Mesendoderm (in vitro differentiated cells): ENCODE data around the gene SIGLEC5.
A peak's percentile ranks its signal among the peaks of the same experiment; 100 is the strongest.

Experiments used
- DNase-seq: peaks from one replicate; pipeline ENCODE4 v3.0.0; 2013
- H2AK5ac ChIP-seq: 2 replicates; pipeline ENCODE4 v1.6.1; 2013; ENCODE audit warnings: low read length, inconsistent platforms
- H2BK120ac ChIP-seq: 2 replicates; pipeline ENCODE4 v1.6.1; 2013; ENCODE audit warnings: low read depth, mild to moderate bottlenecking, low read length, moderate library complexity, mixed read lengths
- H2BK15ac ChIP-seq: replicated peaks from 2 replicates; pipeline ENCODE4 v1.6.1; 2013; ENCODE audit warnings: low read depth, mild to moderate bottlenecking, moderate library complexity
- H2BK5ac ChIP-seq: 2 replicates; pipeline ENCODE4 v1.6.1; 2013; ENCODE audit warnings: low read length, inconsistent platforms
- H3K18ac ChIP-seq: 2 replicates; pipeline ENCODE4 v1.6.1; 2013; ENCODE audit warnings: mild to moderate bottlenecking, low read length, mixed read lengths
- H3K23ac ChIP-seq: one replicate; pipeline ENCODE4 v1.6.1; 2013; ENCODE audit warnings: low read length
- H3K27ac ChIP-seq: 2 replicates; pipeline ENCODE4 v1.5.1; 2013; ENCODE audit warnings: low read depth, mild to moderate bottlenecking, inconsistent platforms, low read length, moderate library complexity
- H3K27me3 ChIP-seq: 2 replicates; pipeline ENCODE4 v1.6.1; 2013; ENCODE audit warnings: low read length, control low read depth, mild to moderate bottlenecking, inconsistent platforms; ENCODE audit not compliant: insufficient read depth, poor library complexity
- H3K36me3 ChIP-seq: 2 replicates; pipeline ENCODE4 v1.6.1; 2013; ENCODE audit warnings: low read length, inconsistent platforms; ENCODE audit not compliant: control insufficient read depth, insufficient read depth
- H3K4ac ChIP-seq: one replicate; pipeline ENCODE4 v1.6.1; 2013; ENCODE audit warnings: low read depth, mild to moderate bottlenecking, low read length, moderate library complexity
- H3K4me1 ChIP-seq: 2 replicates; pipeline ENCODE4 v1.6.1; 2013; ENCODE audit warnings: low read depth, low read length, inconsistent platforms; ENCODE audit not compliant: control insufficient read depth
- H3K4me2 ChIP-seq: 2 replicates; pipeline ENCODE4 v1.6.1; 2013; ENCODE audit warnings: low read length
- H3K4me3 ChIP-seq: 2 replicates; pipeline ENCODE4 v1.5.1; 2013; ENCODE audit warnings: mild to moderate bottlenecking, low read length
- H3K56ac ChIP-seq: one replicate; pipeline ENCODE4 v1.6.1; 2013; ENCODE audit warnings: low read length
- H3K79me1 ChIP-seq: 2 replicates; pipeline ENCODE4 v1.6.1; 2013; ENCODE audit warnings: low read length, inconsistent platforms
- H3K79me2 ChIP-seq: 2 replicates; pipeline ENCODE4 v1.6.1; 2013; ENCODE audit warnings: mild to moderate bottlenecking, low read length; ENCODE audit not compliant: control insufficient read depth, insufficient read depth
- H3K9ac ChIP-seq: 2 replicates; pipeline ENCODE4 v1.6.1; 2013; ENCODE audit warnings: low read length, inconsistent platforms
- H4K5ac ChIP-seq: one replicate; pipeline ENCODE4 v1.6.1; 2013; ENCODE audit warnings: low read length
- H4K8ac ChIP-seq: one replicate; pipeline ENCODE4 v1.6.1; 2013; ENCODE audit warnings: low read depth, mild to moderate bottlenecking, control low read depth, low read length, moderate library complexity
- WGBS: extraction: QIAGEN DNeasy Blood & Tissue Kit; methylation state at CpG from one replicate; pipeline ENCODE4 v1.1.7; 2013; ENCODE audit warnings: low lambda C conversion rate, missing lambda C conversion rate; ENCODE audit not compliant: insufficient coverage; ENCODE audit errors: extremely low coverage; 5-methylcytosine and 5-hydroxymethylcytosine counted together

SIGLEC5 gene

GRCh38 chr19:51637362-51637978, 7.3 kb upstream of the SIGLEC5 start:
- H3K79me1 ChIP-seq = no peaks in the 10 kb centered on the region
- H2BK120ac ChIP-seq = no peak overlapping the region
- no peak overlapping the region for H3K4me3 ChIP-seq
- WGBS = no CpG with 5 or more reads among the region's 5 CpGs
- H3K56ac ChIP-seq = no peak overlapping the region
- H2AK5ac ChIP-seq = no peak overlapping the region
- H3K4ac ChIP-seq = no peak overlapping the region
- no peak overlapping the region for H3K18ac ChIP-seq
- no peak overlapping the region for H3K27ac ChIP-seq
- DNase-seq = peak; percentile 10
- no peak overlapping the region for H3K4me2 ChIP-seq
- no peaks in the 10 kb centered on the region for H3K27me3 ChIP-seq
- no peak overlapping the region for H2BK15ac ChIP-seq
- H3K36me3 ChIP-seq = no peaks in the 10 kb centered on the region
- H4K5ac ChIP-seq = no peak overlapping the region
- H4K8ac ChIP-seq = no peak overlapping the region
- H3K79me2 ChIP-seq = no peaks in the 10 kb centered on the region
- H3K23ac ChIP-seq = no peak overlapping the region
- H3K9ac ChIP-seq = no peak overlapping the region
- H2BK5ac ChIP-seq = no peak overlapping the region
- H3K4me1 ChIP-seq = no peaks in the 10 kb centered on the region

GRCh38 chr19:51632126-51632525, 1.9 kb upstream of the SIGLEC5 start:
- no peak overlapping the region for H3K4me2 ChIP-seq
- H2BK5ac ChIP-seq = no peak overlapping the region
- H2AK5ac ChIP-seq = no peak overlapping the region
- H4K8ac ChIP-seq = no peak overlapping the region
- no peak overlapping the region for H2BK120ac ChIP-seq
- H3K18ac ChIP-seq = no peak overlapping the region
- no peaks in the 10 kb centered on the region for H3K79me2 ChIP-seq
- H3K4me1 ChIP-seq = no peaks in the 10 kb centered on the region
- no peak overlapping the region for H3K27ac ChIP-seq
- no peak overlapping the region for H3K4ac ChIP-seq
- H3K79me1 ChIP-seq = no peaks in the 10 kb centered on the region
- no peak for DNase-seq
- no peak overlapping the region for H3K23ac ChIP-seq
- no peaks in the 10 kb centered on the region for H3K36me3 ChIP-seq
- H3K4me3 ChIP-seq = no peak overlapping the region
- WGBS = no CpG with 5 or more reads among the region's 5 CpGs
- H3K27me3 ChIP-seq = no peaks in the 10 kb centered on the region
- no peak overlapping the region for H3K9ac ChIP-seq
- no peak overlapping the region for H2BK15ac ChIP-seq
- no peak overlapping the region for H3K56ac ChIP-seq
- no peak overlapping the region for H4K5ac ChIP-seq

GRCh38 chr19:51628153-51628939, 1.9 kb downstream of the SIGLEC5 start:
- no peak overlapping the region for H3K23ac ChIP-seq
- no peak overlapping the region for H2BK120ac ChIP-seq
- H3K18ac ChIP-seq = no peak overlapping the region
- no peaks in the 10 kb centered on the region for H3K79me1 ChIP-seq
- H3K4me1 ChIP-seq = no peaks in the 10 kb centered on the region
- no peak overlapping the region for H3K4ac ChIP-seq
- H2AK5ac ChIP-seq = no peak overlapping the region
- H3K56ac ChIP-seq = no peak overlapping the region
- H2BK15ac ChIP-seq = no peak overlapping the region
- DNase-seq = no peak
- no peak overlapping the region for H2BK5ac ChIP-seq
- H3K36me3 ChIP-seq = no peaks in the 10 kb centered on the region
- no CpG with 5 or more reads among the region's 14 CpGs for WGBS
- no peak overlapping the region for H4K5ac ChIP-seq
- no peak overlapping the region for H4K8ac ChIP-seq
- H3K27ac ChIP-seq = no peak overlapping the region
- peak overlapping the region; percentile 12 for H3K4me3 ChIP-seq
- no peak overlapping the region for H3K4me2 ChIP-seq
- no peak overlapping the region for H3K9ac ChIP-seq
- H3K27me3 ChIP-seq = no peaks in the 10 kb centered on the region
- H3K79me2 ChIP-seq = no peaks in the 10 kb centered on the region

DNA sequence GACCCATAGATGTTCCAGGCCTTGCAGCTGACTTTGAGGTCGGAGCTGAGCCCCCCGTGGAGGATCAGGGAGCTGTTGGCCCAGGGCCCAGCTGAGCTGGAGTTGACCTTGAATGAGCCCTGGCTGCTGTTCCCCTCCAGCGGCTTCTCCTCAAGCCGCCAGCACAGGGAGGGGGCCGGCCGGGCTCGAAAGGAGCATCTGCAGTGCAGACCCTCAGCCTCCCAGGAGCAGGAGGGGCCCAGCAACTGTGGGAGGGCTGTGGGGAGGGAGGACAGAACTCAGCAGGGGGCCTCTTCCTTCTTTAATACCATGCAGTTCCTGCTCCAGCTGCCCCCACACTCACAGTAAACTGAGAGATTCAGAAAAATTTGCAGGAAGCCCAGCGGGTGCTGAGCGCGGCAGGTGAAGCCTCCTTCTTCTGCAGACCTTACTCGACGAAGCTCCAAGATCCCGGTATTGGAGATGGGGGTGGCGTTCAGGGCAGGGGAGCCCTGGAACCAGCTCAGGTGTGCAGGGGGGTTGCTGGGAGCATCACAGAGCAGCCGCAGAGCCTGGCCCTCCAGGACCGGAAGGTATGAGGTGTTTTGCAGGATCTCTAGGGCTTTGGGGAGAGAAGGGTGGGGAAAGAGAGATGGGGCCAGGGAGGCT, 2.6 kb downstream of the SIGLEC5 start:
- no peak overlapping the region for H3K18ac ChIP-seq
- no CpG with 5 or more reads among the region's 16 CpGs for WGBS
- H3K4me2 ChIP-seq = no peak overlapping the region
- no peak overlapping the region for H3K9ac ChIP-seq
- no peak overlapping the region for H2AK5ac ChIP-seq
- H3K4me1 ChIP-seq = no peaks in the 10 kb centered on the region
- no peak overlapping the region for H3K56ac ChIP-seq
- H3K36me3 ChIP-seq = no peaks in the 10 kb centered on the region
- no peak overlapping the region for H3K4ac ChIP-seq
- no peak overlapping the region for H3K27ac ChIP-seq
- no peak overlapping the region for H3K23ac ChIP-seq
- H2BK15ac ChIP-seq = no peak overlapping the region
- no peak overlapping the region for H4K8ac ChIP-seq
- H3K79me1 ChIP-seq = no peaks in the 10 kb centered on the region
- no peak overlapping the region for H2BK120ac ChIP-seq
- no peaks in the 10 kb centered on the region for H3K79me2 ChIP-seq
- H3K4me3 ChIP-seq = no peak overlapping the region
- H2BK5ac ChIP-seq = no peak overlapping the region
- H3K27me3 ChIP-seq = no peaks in the 10 kb centered on the region
- no peak overlapping the region for H4K5ac ChIP-seq
- DNase-seq = no peak

DNA sequence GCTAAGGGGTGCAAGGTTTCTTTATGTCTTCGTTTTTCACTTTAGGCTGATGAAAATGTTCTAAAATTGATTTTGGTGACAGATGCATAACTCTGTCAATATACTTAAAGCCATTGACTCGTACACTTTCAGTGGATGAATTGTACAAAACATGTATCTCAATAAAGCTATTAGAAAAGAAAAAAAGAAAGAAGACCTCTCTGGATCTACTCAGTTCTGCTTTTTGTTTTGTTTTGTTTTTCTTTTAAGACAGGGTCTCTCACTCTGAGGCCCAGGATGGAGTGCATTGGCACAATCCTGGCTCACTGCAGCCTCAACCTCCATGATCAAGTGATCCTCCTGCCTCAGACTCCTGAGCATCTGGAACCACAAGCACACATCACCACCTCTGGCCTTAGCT, 3.5 kb downstream of the SIGLEC5 start:
- H3K9ac ChIP-seq = no peak overlapping the region
- no CpG with 5 or more reads among the region's 2 CpGs for WGBS
- no peak overlapping the region for H4K5ac ChIP-seq
- no peaks in the 10 kb centered on the region for H3K27me3 ChIP-seq
- H3K4ac ChIP-seq = no peak overlapping the region
- no peak overlapping the region for H3K4me3 ChIP-seq
- no peaks in the 10 kb centered on the region for H3K4me1 ChIP-seq
- no peaks in the 10 kb centered on the region for H3K79me1 ChIP-seq
- H3K36me3 ChIP-seq = no peaks in the 10 kb centered on the region
- no peak overlapping the region for H2BK5ac ChIP-seq
- no peaks in the 10 kb centered on the region for H3K79me2 ChIP-seq
- H3K23ac ChIP-seq = no peak overlapping the region
- H3K4me2 ChIP-seq = no peak overlapping the region
- H3K27ac ChIP-seq = no peak overlapping the region
- no peak for DNase-seq
- no peak overlapping the region for H2AK5ac ChIP-seq
- no peak overlapping the region for H2BK120ac ChIP-seq
- H4K8ac ChIP-seq = no peak overlapping the region
- no peak overlapping the region for H2BK15ac ChIP-seq
- H3K18ac ChIP-seq = no peak overlapping the region
- H3K56ac ChIP-seq = no peak overlapping the region
